Tibial nerve (tissue), 4 donors: ENCODE data around the gene PLCH2.

ENCODE experiments used
- CTCF ChIP-seq, 5 experiments: fragments of 200-600 bp in 3 of 5; fragments of 450-650 bp in 2 of 5; sonication (generic) in 3 of 5; IDR thresholded peaks; one replicate each; pipeline ENCODE4 v1.5.1; 2016 to 2019; ENCODE audit warnings: antibody characterized with exemption in 5 of 5, mild to moderate bottlenecking in 3 of 5, moderate library complexity in 2 of 5
- EP300 ChIP-seq, 2 donors: sonication (generic); formaldehyde crosslinking; IDR thresholded peaks; one replicate each; pipeline ENCODE4 v1.6.1; 2017; ENCODE audit warnings: antibody characterized with exemption in 2 of 2, mild to moderate bottlenecking in 1 of 2
- POLR2A ChIP-seq, 2 donors: fragments of 450-650 bp; IDR thresholded peaks; one replicate each; pipeline ENCODE4 v1.6.1; 2017; ENCODE audit warnings: antibody characterized with exemption in 2 of 2, mild to moderate bottlenecking in 2 of 2, moderate library complexity in 2 of 2

- no peak for TF ChIP-seq CTCF (IDR thresholded peaks at IDR 0.05)
- no peak for TF ChIP-seq POLR2A (IDR thresholded peaks at IDR 0.05)
- no peak for TF ChIP-seq EP300 (IDR thresholded peaks at IDR 0.05)
These were observed 20.1 kb downstream of the PLCH2 start for GRCh38 chr1:2496087-2496622.
